GM15510 (cell line): ENCODE data around the gene SLC35C1.
A peak's percentile ranks its signal among the peaks of the same experiment; 100 is the strongest.

Source experiments
- POLR2A ChIP-seq: IDR thresholded peaks from 3 replicates; pipeline ENCODE4 v1.6.1; 2011; ENCODE audit warnings: borderline replicate concordance; ENCODE audit not compliant: insufficient read length; ENCODE audit errors: extremely low read depth

Gene SLC35C1

DNA sequence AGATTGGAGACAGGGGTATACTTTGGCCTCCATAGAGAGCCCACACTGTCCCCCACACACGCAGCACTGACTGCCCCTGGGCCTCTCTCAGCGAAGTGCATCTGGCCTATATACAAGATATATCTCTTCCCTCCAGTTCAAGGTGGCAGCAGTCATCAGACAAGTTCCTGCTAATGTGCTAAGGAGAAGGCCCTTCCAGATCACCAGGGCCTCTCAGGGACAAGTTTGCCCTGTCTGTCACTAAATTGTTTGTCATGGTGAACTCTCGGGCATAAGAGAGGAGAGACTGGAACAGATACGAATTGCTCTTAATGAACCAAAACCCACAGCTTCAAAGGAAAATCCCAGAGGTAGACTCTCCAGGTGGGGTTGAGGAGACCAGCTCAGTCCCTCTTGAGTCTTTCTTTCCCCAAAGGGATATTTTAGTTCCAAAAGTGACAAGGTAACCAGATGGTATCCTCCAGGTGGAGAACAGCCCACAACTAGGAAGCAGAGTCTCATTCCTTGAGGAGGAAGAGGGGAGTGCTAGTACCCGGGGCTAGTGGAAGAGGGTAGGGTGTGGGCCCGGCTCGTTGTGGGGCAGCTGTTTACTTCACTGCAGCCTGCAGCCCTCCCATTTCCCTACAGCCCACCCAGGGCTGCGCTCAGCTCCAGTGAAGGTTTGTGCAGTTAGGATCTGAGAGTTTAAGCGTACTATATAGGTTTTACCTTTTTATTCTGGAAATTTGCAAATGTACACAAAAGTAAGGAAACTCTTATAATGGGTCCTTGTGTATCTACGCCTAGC, 2.2 kb upstream of the SLC35C1 start:
- no peak for TF ChIP-seq POLR2A

DNA sequence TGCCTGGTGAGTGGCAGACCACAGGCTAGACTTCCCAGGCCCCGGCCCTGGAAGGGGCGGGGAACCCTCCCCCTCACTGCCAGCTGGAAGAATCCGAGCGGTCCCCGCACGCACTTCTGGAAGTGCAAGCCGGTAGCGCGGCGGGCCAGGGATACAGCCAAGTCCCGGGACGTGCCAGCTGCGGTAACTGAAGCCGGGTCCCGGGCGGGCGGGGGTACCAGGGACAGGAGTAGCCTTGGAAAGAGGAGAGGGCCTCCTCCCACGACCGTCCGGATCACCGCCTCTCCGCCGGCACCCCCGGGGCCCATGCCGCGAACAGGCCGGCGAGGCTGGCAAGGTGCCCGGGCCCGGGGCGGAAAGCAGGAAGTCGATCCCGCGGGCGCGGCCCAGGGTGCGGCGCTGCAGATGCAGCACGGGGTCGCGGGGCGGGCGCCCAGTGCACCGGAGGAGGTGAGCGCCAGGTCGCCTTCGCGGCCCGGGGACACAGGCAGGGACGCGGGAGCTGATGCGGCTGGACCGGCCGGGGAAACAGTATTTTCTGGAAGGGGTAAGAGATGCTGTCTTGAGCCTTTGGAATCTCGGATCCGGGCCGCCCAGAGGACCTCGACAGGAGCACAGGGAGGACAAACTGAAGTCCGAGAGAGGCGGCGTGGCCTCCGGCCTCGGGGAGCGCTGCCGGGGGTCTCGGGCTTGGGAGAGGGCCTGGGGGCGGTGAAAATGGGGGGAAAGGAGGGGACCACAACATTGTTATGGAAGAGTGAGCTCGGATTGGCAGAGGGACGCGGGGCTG, 783 bp upstream of the SLC35C1 start:
- peak; percentile 26 for TF ChIP-seq POLR2A

DNA sequence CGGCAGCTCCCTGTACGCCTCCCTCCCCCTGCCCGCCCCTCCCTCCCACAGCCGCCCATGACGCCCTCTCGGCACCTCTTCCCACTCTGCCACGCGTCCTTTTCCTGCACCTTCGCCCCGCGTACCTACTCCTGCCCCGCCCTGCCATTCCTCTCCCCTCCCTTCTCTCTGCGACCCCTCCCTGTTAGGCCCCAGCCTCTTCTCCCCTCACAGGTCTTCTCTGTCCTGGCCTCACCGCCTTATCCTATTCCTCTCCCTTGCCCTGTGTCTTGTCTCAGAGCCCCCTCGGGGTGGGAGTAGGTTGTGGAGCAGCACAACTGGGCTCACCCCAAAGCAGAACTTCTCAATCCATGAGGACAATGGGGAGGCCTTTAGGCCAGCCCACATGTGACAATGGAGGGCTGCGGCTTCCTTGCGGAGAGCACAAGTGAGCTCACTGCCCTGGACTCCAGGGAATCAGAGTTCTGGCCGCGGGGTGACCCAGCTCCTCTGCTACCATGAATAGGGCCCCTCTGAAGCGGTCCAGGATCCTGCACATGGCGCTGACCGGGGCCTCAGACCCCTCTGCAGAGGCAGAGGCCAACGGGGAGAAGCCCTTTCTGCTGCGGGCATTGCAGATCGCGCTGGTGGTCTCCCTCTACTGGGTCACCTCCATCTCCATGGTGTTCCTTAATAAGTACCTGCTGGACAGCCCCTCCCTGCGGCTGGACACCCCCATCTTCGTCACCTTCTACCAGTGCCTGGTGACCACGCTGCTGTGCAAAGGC, 539 bp downstream of the SLC35C1 start:
- TF ChIP-seq POLR2A = no peak

DNA sequence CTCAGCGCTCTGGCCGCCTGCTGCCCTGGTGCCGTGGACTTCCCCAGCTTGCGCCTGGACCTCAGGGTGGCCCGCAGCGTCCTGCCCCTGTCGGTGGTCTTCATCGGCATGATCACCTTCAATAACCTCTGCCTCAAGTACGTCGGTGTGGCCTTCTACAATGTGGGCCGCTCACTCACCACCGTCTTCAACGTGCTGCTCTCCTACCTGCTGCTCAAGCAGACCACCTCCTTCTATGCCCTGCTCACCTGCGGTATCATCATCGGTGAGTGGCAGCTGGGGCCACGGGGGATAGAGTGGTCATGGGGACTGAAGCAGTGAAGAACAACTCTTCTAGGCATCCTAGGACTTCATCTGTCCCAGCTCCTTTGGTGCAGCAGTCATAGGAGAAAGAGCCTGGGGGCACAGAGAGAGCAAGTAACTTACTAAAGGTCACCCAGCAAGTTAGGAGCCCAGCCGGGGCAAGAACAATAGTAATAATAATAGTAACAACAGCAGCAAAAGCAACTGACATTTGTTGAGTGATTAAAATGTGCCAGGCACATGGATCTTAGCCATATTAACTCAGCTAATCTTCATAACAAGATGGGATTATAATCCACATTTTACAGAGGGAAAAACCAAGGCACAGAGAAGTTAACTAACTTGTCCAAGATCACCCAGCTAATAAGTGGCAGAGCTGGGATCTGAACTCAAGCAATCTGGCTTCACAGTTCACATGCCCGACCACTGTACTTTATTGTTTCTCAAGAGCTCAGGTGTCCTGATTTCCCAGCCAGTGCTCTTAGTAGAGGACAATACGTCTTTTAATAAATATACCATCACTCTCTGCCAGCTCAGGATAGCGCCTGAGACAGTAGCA, 1.4 kb downstream of the SLC35C1 start:
- TF ChIP-seq POLR2A = no peak

DNA sequence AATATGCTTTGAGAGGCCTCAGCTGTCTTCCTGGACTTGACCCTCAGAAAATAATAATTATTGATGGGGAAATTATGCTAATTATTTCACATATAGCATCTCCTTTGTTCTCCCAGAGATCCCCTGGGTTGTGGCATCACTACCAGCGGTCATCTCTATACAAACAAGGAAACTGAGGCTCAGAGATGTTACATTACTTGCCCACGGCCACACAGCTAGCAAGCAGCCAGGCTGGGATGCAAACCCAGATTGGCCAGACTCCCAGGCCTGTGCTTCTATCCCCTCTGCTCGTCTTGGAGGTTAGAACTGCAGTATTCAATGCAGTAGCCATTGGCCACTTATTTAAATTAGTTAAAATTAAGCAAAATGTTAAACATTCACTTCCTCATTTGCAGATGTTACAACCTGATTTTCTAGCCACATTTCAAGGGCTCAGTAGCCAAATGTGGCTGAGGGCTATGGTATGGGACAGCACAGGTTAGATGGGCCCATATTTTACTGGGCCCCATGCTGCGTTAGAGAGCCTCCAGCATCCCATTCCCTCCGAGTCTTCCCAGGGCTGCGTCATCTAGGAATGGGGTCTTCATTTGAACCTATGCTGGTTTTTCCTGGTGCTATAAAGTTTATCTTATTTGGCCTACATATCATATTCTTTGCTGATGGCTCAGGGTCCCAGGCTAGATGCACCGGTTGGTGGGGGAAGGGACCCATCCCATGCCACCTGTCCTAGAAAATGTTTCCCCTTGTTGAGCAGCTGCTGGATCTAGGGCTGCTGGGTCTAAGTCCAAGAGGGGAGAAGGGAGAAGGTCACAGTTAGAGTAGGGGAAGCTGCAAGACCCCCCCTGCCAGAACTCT, 2.2 kb downstream of the SLC35C1 start:
- TF ChIP-seq POLR2A = no peak

DNA sequence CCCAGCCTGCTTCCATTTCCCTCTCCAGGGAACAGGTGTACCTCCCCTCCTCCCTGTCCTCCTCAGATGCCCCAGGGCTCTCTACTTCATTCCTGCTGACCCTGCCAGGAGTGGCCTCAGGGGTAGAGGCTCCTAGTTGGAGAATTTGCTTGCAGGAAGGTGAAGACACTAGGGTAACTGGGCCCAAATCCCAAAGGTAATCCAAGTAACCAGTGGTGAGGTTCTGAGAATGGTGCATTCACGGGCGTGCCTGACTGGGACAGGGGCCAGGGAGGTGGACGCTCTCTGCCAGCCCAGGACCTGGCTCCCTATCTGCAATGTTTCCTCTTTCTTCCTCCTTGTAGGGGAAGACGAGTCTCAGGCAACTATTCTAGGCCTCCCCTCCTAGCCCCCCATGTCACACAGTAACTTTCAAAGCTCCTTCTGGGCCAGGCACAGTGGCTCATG, 2.9 kb downstream of the SLC35C1 start:
- no peak for TF ChIP-seq POLR2A

DNA sequence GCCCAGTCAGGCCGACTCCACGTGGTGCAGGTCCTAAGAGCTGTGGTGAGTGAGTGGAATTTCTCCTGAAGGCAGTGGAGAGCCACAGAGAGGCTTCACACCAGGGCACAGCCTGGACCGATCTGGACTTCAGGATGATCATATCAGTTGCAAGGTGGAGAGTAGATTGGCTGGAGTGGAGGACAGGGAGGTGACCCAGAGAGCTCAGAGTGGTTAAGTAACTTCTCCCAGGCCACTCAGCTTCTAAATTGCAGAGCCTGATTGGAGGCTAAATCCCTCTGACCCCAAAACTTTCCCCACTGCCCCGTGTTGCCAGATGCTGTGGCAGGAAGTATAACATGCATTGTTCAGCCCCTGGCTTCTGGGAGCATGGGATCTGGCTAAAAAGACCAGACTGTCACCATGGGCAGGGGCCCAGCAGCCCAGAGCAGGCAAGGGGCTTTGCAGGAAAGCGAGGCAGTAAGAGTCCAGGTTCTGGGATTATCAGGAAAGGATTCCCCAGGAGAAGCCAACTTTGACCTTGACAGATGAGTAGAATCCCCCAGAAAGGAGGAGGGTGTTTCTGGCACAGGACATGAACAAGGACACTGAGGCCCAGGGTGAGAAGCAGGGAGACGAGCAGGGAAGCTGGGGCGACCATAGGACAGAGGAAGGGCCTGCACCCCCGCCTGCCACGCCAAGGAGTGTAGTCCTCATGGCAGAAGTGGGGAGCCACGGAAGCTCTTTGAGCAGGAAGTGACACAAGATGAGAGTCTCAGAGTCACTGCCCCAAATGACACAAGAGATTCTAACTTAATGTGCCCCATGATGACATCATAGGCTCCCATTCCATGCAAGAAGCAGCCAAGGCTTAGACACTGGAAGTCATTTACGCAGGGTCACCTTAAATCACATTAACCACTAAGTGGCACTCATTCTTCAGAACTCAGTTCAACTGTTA, 4.8 kb downstream of the SLC35C1 start:
- TF ChIP-seq POLR2A = no peak

DNA sequence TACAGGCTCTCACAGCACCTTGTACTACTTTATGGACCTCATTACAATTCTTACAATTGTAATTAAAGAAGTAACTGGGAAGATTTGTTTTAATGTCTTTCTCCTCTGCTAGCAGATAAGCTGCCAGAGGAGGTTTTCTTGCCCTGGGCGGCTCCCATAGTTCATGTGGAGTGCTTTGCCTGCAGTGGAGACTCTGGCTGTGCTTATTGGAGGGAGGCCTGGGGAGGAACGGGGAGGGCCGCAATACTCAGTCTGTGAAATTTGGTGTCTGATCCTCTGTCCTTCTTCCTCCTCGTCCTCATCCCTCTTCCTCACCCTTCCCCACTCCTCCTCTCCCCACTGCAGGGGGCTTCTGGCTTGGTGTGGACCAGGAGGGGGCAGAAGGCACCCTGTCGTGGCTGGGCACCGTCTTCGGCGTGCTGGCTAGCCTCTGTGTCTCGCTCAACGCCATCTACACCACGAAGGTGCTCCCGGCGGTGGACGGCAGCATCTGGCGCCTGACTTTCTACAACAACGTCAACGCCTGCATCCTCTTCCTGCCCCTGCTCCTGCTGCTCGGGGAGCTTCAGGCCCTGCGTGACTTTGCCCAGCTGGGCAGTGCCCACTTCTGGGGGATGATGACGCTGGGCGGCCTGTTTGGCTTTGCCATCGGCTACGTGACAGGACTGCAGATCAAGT, 5.6 kb downstream of the SLC35C1 start:
- TF ChIP-seq POLR2A = no peak

DNA sequence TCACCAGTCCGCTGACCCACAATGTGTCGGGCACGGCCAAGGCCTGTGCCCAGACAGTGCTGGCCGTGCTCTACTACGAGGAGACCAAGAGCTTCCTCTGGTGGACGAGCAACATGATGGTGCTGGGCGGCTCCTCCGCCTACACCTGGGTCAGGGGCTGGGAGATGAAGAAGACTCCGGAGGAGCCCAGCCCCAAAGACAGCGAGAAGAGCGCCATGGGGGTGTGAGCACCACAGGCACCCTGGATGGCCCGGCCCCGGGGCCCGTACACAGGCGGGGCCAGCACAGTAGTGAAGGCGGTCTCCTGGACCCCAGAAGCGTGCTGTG, 6.1 kb downstream of the SLC35C1 start:
- no peak for TF ChIP-seq POLR2A

DNA sequence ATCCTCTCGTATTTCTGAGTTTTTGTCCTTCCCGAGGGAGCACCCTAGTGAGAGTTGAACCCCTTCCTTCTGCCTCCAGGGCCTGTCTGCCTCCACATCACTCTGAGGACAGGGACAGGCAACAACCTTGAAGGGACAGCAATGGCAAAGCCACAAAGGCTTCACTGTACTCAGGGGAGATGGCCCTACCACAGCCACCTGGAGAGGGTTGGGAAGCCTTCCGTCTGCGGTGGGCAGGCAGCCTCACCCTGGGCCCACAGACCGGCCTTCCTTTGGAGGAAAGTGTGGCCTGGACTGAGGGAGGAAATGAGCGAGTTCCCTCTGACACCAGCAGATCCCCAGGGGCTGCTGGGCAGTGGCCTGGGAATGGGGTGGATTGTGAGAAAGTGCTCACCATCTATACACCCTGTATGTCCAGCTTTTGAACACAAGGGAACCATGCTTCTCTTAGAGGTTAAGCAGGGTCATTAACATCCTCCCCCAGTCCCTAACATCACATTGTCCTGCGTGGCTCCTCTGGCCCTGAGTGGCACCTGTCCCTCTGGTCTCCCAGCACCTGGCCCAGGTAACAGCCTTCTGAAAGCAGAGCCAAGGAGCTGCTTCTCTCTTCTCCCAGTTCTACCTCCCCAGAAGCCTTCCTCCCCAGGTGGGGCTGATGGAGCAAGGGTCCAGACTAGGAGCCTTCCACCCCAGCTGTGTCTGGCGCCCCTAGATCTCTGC, 6.8 kb downstream of the SLC35C1 start:
- no peak for TF ChIP-seq POLR2A
